ENCODE data around the gene ZNF142.

The ZNF142 gene

GRCh38 chr2:218623366-218623705, 36.1 kb downstream of the ZNF142 start:
- Histone ChIP-seq H3K9me3 (ENCODE audit: control insufficient read depth, insufficient read depth, low read length) (no peaks in the 10 kb centered on the region), H3K27me3 (ENCODE audit: control insufficient read depth, insufficient read depth, low read length) (no peaks in the 10 kb centered on the region), H3K36me3 (ENCODE audit: control insufficient read depth, insufficient read depth, low read length) (no peaks in the 10 kb centered on the region), H3K27ac (ENCODE audit: low read length) (no peak overlapping the region), H3K4me3 (ENCODE audit: low read length) (no peak overlapping the region), H3K4me1 (ENCODE audit: control insufficient read depth, insufficient read depth, low read length) (no peaks in the 10 kb centered on the region)
- WGBS (ENCODE audit: insufficient coverage, insufficient read length) = no CpG with 5 or more reads among the region's 3 CpGs
- DNase-seq (ENCODE audit: low read depth, low spot score) = no peak

GRCh38 chr2:218622606-218623365, 36.6 kb downstream of the ZNF142 start:
- no peak overlapping the region for H3K4me3 ChIP-seq (ENCODE audit: low read length)
- H3K27ac ChIP-seq (ENCODE audit: low read length) = no peak overlapping the region
- no CpG with 5 or more reads among the region's 7 CpGs for WGBS (ENCODE audit: insufficient coverage, insufficient read length)
- no peaks in the 10 kb centered on the region for H3K4me1 ChIP-seq (ENCODE audit: control insufficient read depth, insufficient read depth, low read length)
- no peaks in the 10 kb centered on the region for H3K27me3 ChIP-seq (ENCODE audit: control insufficient read depth, insufficient read depth, low read length)
- H3K36me3 ChIP-seq (ENCODE audit: control insufficient read depth, insufficient read depth, low read length) = no peaks in the 10 kb centered on the region
- no peak for DNase-seq (ENCODE audit: low read depth, low spot score)
- no peaks in the 10 kb centered on the region for H3K9me3 ChIP-seq (ENCODE audit: control insufficient read depth, insufficient read depth, low read length)

- Histone ChIP-seq H3K36me3 (ENCODE audit: control insufficient read depth, insufficient read depth, low read length) (no peaks in the 10 kb centered on the region), H3K27me3 (ENCODE audit: control insufficient read depth, insufficient read depth, low read length) (no peaks in the 10 kb centered on the region), H3K4me3 (ENCODE audit: low read length) (no peak overlapping the region), H3K27ac (ENCODE audit: low read length) (no peak overlapping the region), H3K9me3 (ENCODE audit: control insufficient read depth, insufficient read depth, low read length) (no peaks in the 10 kb centered on the region), H3K4me1 (ENCODE audit: control insufficient read depth, insufficient read depth, low read length) (no peaks in the 10 kb centered on the region)
- DNase-seq (ENCODE audit: low read depth, low spot score) = no peak
- no CpG with 5 or more reads among the region's 7 CpGs for WGBS (ENCODE audit: insufficient coverage, insufficient read length)
Measured at GRCh38 chr2:218621007-218621406, 38.4 kb downstream of the ZNF142 start.

GRCh38 chr2:218618102-218618860, 41.1 kb downstream of the ZNF142 start:
- no CpG with 5 or more reads among the region's 9 CpGs for WGBS (ENCODE audit: insufficient coverage, insufficient read length)
- Histone ChIP-seq H3K4me1 (ENCODE audit: control insufficient read depth, insufficient read depth, low read length) (no peaks in the 10 kb centered on the region), H3K36me3 (ENCODE audit: control insufficient read depth, insufficient read depth, low read length) (no peaks in the 10 kb centered on the region), H3K9me3 (ENCODE audit: control insufficient read depth, insufficient read depth, low read length) (no peaks in the 10 kb centered on the region), H3K27ac (ENCODE audit: low read length) (no peak overlapping the region), H3K4me3 (ENCODE audit: low read length) (no peak overlapping the region), H3K27me3 (ENCODE audit: control insufficient read depth, insufficient read depth, low read length) (no peaks in the 10 kb centered on the region)
- DNase-seq (ENCODE audit: low read depth, low spot score) = no peak

DNA sequence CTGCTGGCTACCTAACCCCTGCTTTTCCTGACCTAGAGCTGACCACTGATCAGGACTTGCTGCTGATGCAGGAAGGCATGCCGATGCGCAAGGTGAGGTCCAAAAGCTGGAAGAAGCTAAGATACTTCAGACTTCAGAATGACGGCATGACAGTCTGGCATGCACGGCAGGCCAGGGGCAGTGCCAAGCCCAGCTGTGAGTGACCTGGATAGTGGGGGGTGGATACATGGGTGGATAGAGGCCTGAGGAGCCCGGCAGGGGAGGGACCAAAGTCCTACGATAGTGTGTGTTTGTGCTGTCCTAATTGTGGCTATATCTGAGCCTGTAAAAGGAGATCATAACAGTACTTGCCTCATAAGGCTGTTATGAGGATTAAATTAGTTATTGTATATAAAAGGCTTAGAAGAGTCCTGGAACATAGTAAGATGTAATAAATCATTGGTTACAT, 43.5 kb downstream of the ZNF142 start:
- no CpG with 5 or more reads among the region's 6 CpGs for WGBS (ENCODE audit: insufficient coverage, insufficient read length)
- H3K27ac ChIP-seq (ENCODE audit: low read length) = no peak overlapping the region
- no peak for DNase-seq (ENCODE audit: low read depth, low spot score)
- H3K4me3 ChIP-seq (ENCODE audit: low read length) = no peak overlapping the region
- H3K27me3 ChIP-seq (ENCODE audit: control insufficient read depth, insufficient read depth, low read length) = no peaks in the 10 kb centered on the region
- no peaks in the 10 kb centered on the region for H3K36me3 ChIP-seq (ENCODE audit: control insufficient read depth, insufficient read depth, low read length)
- no peaks in the 10 kb centered on the region for H3K4me1 ChIP-seq (ENCODE audit: control insufficient read depth, insufficient read depth, low read length)
- H3K9me3 ChIP-seq (ENCODE audit: control insufficient read depth, insufficient read depth, low read length) = no peaks in the 10 kb centered on the region

GRCh38 chr2:218607436-218608115, 51.8 kb downstream of the ZNF142 start, which contains the start of gene PLCD4:
Gene PLCD4, plus strand, starts transcription at chr2:218607899. Its CDS starts 7,841 bp downstream, at chr2:218615740.
- Histone ChIP-seq H3K9me3 (ENCODE audit: control insufficient read depth, insufficient read depth, low read length) (no peaks in the 10 kb centered on the region), H3K36me3 (ENCODE audit: control insufficient read depth, insufficient read depth, low read length) (no peaks in the 10 kb centered on the region), H3K27me3 (ENCODE audit: control insufficient read depth, insufficient read depth, low read length) (no peaks in the 10 kb centered on the region), H3K4me3 (ENCODE audit: low read length) (no peak within 1 kb of the TSS), H3K27ac (ENCODE audit: low read length) (no peak within 1 kb of the TSS), H3K4me1 (ENCODE audit: control insufficient read depth, insufficient read depth, low read length) (no peaks in the 10 kb centered on the region)
- WGBS (ENCODE audit: insufficient coverage, insufficient read length) = no CpG with 5 or more reads among the region's 8 CpGs
- DNase-seq (ENCODE audit: low read depth, low spot score) = no peak

DNA sequence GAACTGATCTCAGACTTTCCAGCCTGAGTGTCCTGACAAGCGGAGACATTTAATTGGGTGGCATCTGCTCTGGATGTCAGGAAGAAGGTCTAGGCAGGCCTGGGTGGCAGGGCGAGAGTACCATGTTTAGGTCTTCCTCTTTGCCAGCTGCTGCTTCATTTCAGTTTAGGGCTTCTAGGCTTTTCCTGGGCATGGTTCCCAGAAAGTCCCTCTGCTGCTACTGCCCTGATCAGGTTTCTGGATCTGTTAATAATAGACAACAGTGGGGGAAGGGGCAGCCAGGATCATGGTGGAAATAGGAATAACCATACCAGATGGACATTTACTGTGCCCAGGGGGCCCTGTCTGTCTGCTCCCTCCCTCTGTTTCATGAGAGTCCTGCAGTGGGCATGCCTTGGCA, 54.0 kb downstream of the ZNF142 start:
- no peaks in the 10 kb centered on the region for H3K9me3 ChIP-seq (ENCODE audit: control insufficient read depth, insufficient read depth, low read length)
- H3K4me3 ChIP-seq (ENCODE audit: low read length) = no peak overlapping the region
- no peaks in the 10 kb centered on the region for H3K4me1 ChIP-seq (ENCODE audit: control insufficient read depth, insufficient read depth, low read length)
- WGBS (ENCODE audit: insufficient coverage, insufficient read length) = no CpG with 5 or more reads among the region's 2 CpGs
- H3K36me3 ChIP-seq (ENCODE audit: control insufficient read depth, insufficient read depth, low read length) = no peaks in the 10 kb centered on the region
- no peak for DNase-seq (ENCODE audit: low read depth, low spot score)
- H3K27me3 ChIP-seq (ENCODE audit: control insufficient read depth, insufficient read depth, low read length) = no peaks in the 10 kb centered on the region
- H3K27ac ChIP-seq (ENCODE audit: low read length) = no peak overlapping the region
